Left renal cortex interstitium (tissue), 4 donors: ENCODE measurements around the gene BTBD7. TPM values are rescaled to one million over a fixed set of nuclear protein-coding genes. Genes with fewer than 3 reads are reported as not detected.
A peak's percentile ranks its signal among the peaks of the same experiment; 100 is the strongest.
"Not testable (repeated sequence)": the region's sequence is repeated elsewhere in the genome, so short reads cannot be mapped to it uniquely, and the experiment has no call there.

Source experiments
- DNase-seq, 4 donors: peaks; one replicate each; pipeline ENCODE4 v3.0.0-alpha.2; 2013; ENCODE audit warnings: low read depth in 4 of 4, low spot score in 2 of 4, missing footprints in 1 of 4
- polyA plus RNA-seq, 4 donors: library from polyadenylated mRNA; unstranded; fragments of 120-200 nt; gene quantifications; one replicate each; pipeline ENCODE4 v1.2.1, GENCODE V29; 2013; ENCODE audit not compliant: insufficient read length in 4 of 4

Gene BTBD7
- 10 to 100 TPM; 42.6 to 59.2 (median 49.0) TPM for polyA plus RNA-seq

- peak; percentile 77 to 92 (median 88) for DNase-seq
Measured at GRCh38 chr14:93332853-93333630, at the start of gene BTBD7. Gene BTBD7 (minus strand): TSS chr14:93333036. CDS start chr14:93296051, 36,985 bp downstream.

GRCh38 chr14:93381644-93382043 lies 48.8 kb upstream of the BTBD7 start:
- no peak for DNase-seq

GRCh38 chr14:93379831-93380230 lies 47.0 kb upstream of the BTBD7 start:
- no peak for DNase-seq

- no peak for DNase-seq
Measured at GRCh38 chr14:93375673-93376156, 42.9 kb upstream of the BTBD7 start.

GRCh38 chr14:93369713-93370266 lies 37.0 kb upstream of the BTBD7 start:
- no peak for DNase-seq

GRCh38 chr14:93368996-93369712 lies 36.3 kb upstream of the BTBD7 start:
- DNase-seq = peak in 1 of 4 donors; percentile 41

DNA sequence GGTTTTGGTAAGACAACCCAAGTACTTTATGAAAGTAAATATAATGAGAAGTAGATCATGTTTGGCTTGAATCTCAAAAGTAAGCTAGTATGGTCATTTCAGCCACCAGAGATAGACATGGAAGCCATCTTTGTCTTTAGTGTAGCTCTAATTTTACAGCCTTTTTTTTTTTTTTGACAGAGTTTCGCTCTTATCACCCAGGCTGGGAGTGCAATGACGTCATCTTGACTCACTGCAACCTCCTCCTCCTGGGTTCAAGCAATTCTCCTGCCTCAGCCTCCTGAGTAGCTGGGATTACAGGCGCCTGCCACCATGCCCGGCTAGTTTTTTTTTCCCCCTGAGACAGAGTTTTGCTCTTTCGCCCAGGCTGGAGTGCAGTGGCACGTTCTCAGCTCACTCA lies 22.0 kb upstream of the BTBD7 start:
- DNase-seq = not testable (repeated sequence)

DNA sequence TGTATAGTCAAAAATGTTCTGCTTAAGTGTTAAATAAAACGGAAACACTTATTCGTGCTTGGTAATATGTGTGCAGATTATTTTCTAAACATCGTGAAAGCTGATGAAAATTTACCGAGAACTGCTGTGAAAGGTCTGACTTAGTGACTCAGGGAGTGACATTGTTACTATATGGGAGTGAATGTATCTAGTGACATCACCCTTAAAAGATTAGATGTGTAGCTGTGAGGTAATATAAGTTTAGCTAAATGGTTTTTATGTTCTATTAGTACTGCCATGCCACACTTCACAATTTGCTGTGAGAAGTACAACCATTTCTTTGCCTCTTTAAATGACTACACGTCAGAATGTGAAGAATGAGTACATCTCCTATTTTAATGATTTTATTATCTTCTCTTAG lies 15.5 kb upstream of the BTBD7 start:
- no peak for DNase-seq

DNA sequence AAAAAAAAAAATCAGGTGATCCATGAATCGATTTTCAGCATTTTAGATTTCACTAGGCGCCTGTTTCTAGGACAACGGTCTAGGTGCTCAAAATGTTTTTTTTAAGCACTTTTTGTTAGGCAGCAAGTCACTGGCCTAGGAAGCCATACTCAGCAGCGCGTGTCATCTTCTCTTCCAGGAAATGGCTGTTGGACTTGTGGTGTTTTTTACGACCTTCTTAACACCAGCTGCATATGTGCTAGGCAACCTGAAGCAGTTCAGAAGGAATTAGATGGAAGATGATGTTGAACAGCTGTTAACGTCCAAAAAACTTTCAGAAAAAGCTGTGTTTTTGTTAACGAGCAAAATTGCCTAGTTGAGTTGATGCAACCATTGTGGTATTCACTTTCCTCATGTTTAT lies 15.0 kb upstream of the BTBD7 start:
- DNase-seq = no peak

DNA sequence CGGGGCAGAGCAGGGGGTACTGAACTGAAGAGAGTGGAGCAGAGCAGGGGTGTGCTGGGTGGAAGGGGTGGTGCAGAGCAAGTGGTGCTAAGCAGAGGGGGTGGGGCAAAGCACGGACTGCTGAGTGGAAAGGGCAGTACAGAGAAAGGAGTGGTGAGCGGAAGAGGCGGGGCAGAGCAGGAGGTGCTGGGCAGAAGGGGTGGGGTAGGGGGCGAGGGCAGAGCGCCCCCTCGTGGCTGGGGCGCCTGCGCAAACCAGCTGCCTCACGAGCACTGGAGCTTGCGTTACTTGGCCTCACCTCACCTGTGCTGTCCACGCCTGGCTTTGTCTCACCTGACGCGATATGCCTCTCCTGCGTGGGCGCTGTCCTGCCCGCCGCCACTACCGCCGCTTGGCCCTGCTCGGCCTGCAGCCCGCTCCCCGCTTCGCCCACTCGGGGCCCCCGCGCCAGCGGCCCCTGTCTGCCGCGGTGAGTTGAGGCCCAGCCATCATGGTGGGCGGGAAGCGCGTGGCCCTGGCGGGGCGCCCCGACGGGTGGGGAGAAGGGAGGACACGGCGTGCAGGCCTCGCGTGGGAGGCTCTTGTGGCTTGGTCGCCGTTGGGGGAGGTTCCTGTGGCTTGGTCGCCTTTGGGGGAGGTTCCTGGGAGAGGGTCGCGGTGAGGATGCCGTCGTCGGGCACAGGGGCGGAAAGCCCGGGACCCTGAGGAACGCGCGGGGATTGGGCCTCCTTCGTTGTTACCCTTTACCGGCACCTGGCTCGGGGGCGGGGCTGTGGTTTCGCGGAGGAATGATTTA lies 14.3 kb upstream of the BTBD7 start, which contains the start of gene COX8C:
COX8C (plus strand) TSS at position 257 of the 796 bp plus-strand sequence; CDS start at position 344, 87 bp downstream.
- DNase-seq = no peak

- no peak for DNase-seq
Measured at GRCh38 chr14:93343797-93344196, 11.0 kb upstream of the BTBD7 start.

DNA sequence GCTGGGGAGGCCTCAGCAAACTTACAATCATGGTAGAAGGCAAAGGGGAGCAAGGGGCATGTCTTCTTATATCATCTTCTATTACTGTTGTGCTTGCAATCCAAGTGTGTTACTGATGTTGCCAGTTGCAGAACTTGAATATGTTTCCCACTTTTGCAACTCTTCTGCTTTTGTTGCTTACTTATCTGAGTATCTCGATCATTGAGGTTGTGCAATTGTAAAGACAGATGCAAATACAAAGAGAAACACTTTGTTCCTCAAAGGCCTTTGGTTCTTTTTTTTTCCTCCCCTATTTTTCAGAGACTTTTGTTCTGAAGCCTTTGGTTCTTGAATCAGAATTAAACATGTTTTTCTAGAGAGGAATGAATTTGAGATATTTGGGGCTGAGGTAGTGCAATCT lies 10.4 kb upstream of the BTBD7 start:
- no peak for DNase-seq

GRCh38 chr14:93337884-93338283 lies 5.0 kb upstream of the BTBD7 start:
- no peak for DNase-seq

GRCh38 chr14:93337143-93337753 lies 4.4 kb upstream of the BTBD7 start:
- no peak for DNase-seq

GRCh38 chr14:93333631-93334103 lies 831 bp upstream of the BTBD7 start:
- DNase-seq = no peak

DNA sequence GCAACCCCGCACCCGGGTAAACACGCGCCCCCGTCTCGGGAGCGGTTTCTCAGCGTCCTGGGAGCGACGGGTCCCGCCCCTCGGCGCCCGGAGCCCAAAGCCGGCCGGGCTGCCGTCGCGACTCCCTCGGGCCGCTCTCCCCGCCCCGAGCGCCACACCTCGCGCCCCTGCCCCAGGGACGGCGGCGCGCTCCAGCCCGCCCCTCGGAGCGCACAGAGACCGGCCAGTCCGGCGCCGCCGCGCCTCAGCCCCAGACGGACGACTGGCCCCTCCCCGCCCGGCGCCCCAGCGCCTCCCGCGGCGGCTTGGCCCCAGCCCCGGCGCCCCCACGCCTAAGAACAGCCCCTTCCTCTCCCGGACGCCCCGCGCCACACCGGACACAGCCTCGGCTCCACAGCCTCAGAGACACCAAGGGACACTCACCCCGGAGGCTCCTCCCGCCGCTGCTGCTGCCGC lies 411 bp downstream of the BTBD7 start:
- peak in 1 of 4 donors; percentile 45 for DNase-seq

- peak in 2 of 4 donors; percentile 27 to 34 for DNase-seq
Measured at GRCh38 chr14:93331728-93332396, 974 bp downstream of the BTBD7 start.

DNA sequence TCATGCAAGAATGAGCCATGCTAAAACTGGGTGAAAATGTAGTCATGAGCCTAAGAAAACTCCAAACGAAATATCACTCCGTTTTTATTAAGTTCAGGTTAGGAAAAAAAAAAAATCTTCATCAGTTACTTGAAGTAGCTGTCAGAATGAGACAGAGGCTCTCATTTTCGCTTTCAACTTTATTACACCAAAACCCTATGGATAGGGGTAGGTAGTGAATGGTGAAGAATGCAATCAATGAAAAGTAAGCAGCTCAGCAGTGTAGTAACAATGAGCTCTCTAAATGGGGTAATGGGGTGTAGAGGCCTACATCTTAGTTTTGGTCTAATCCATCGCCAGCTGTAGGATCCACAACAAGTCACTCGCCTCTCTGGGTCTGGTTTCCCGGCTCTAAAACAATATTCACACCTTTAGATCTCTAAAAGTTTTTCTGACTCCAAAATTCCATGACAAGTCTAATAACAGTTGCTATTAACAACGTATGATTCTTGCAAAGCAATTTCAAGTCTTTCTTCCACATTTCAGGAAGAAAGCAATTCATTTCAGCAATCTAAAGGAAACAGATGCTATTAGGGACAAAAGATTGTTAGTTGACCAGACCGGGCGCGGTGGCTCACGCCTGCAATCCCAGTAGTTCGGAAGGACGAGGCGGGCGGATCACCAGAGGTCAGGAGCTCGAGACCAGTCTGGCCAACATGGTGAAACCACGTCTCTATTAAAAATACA lies 1.7 kb downstream of the BTBD7 start:
- no peak for DNase-seq

DNA sequence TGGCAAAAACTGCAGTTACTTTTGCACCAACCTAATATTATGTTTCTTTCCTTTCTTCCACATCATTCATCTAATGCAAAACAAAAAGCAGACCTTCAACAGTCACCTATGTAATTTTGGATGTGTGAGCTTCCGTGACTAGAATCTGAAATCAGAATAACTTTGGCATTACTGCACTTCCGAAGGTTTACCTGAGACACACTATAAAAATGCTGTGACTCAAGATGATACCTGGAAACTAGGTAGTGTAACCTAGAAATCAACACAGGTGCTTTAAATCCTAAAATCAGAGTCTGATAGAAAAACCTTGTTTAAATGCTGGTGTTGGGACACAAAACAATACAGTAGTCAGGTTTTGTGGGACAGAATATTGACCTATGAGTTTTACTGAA lies 2.2 kb downstream of the BTBD7 start:
- DNase-seq = no peak
